HepG2 (cell line): ENCODE data around the gene BFSP1. TPM values are rescaled to one million over a fixed set of nuclear protein-coding genes. Genes with fewer than 3 reads are reported as not detected.

Experiments used
- HOXA3 ChIP-seq: sonication (generic); formaldehyde crosslinking; IDR thresholded peaks from 2 replicates; pipeline ENCODE4 v1.5.0; 2020; ENCODE audit warnings: missing genetic modification reagents
- RNF2 ChIP-seq: fragments of 450-650 bp; conservative IDR thresholded peaks from 2 replicates; pipeline ENCODE4 v1.6.1; 2016; ENCODE audit warnings: low read depth
- TAF1 ChIP-seq: sonication (generic); formaldehyde crosslinking; IDR thresholded peaks from 2 replicates; pipeline ENCODE4 v1.4.0; 2020; ENCODE audit warnings: missing genetic modification reagents
- ZBTB14 ChIP-seq: sonication (generic); formaldehyde crosslinking; IDR thresholded peaks from 2 replicates; pipeline ENCODE4 v1.4.0; 2020; ENCODE audit warnings: missing genetic modification reagents
- ZBTB40 ChIP-seq, 2 experiments: fragments of 450-650 bp in 1 of 2; sonication (generic) in 1 of 2; formaldehyde crosslinking in 1 of 2; IDR thresholded peaks; 2 replicates each; pipeline versions ENCODE4 v1.6.1 to v1.8.0; 2016 to 2022; ENCODE audit warnings: antibody characterized with exemption in 1 of 2, mild to moderate bottlenecking in 1 of 2, missing genetic modification reagents in 1 of 2
- ZNF318 ChIP-seq: sonication (generic); formaldehyde crosslinking; IDR thresholded peaks from 2 replicates; pipeline ENCODE4 v1.4.0; 2020; ENCODE audit warnings: mild to moderate bottlenecking, missing genetic modification reagents
- ZNF580 ChIP-seq: IDR thresholded peaks from 2 replicates; pipeline ENCODE4 v1.6.1; 2016; ENCODE audit warnings: low read depth, borderline replicate concordance
- ZNF598 ChIP-seq: sonication (generic); formaldehyde crosslinking; IDR thresholded peaks from 2 replicates; pipeline ENCODE4 v1.5.1; 2020; ENCODE audit warnings: mild to moderate bottlenecking, missing genetic modification reagents, borderline replicate concordance
- polyA plus RNA-seq, 8 experiments: library from polyadenylated mRNA; depleted of rRNA in 3 of 8; stranded (reverse) in 7 of 8; unstranded in 1 of 8; fragments of >200 nt; fragmentation: Illumina TruSeq in 4 of 8; extraction: Trizol in 4 of 8; gene quantifications; 2 replicates each; pipeline versions ENCODE4 v1.2.1 to v1.2.3, GENCODE V29; 2011 to 2016; ENCODE audit warnings: low read depth in 4 of 8, missing spikeins in 1 of 8, mixed read lengths in 1 of 8; ENCODE audit not compliant: insufficient read depth in 1 of 8
- total RNA-seq, 5 experiments: library from RNA; depleted of rRNA; stranded (reverse); fragments of >200 nt; fragmentation: Illumina TruSeq; extraction: Trizol; gene quantifications; 2 replicates each; pipeline ENCODE4 v1.2.3, GENCODE V29; 2016; ENCODE audit warnings: low read depth in 1 of 5

Gene BFSP1
- total and polyA plus RNA-seq, 2 of the 13 experiments (the other 11 are each of a cell fraction or from before 2014, with no cell fraction given): 0.22 to 0.26 TPM

- TF ChIP-seq ZNF580 (CRISPR knock-in tag): 0 out of 2 replicates have a peak, but pooled peaks have one; percentile 67
- TF ChIP-seq HOXA3 (CRISPR knock-in tag): peak; percentile 55; the same call in 1 of the 2 replicates
- 0 out of 2 replicates have a peak, but pooled peaks have one; percentile 82 for TF ChIP-seq ZNF318
- TF ChIP-seq ZBTB40 (IDR thresholded peaks at IDR 0.05): no peak
- TF ChIP-seq ZBTB40 (CRISPR knock-in tag; IDR thresholded peaks at IDR 0.05): peak; percentile 46; the same call in 1 of the 2 replicates
- peak; percentile 59; the same call in 1 of the 2 replicates for TF ChIP-seq RNF2
- TF ChIP-seq ZBTB14 (CRISPR knock-in tag): 0 out of 2 replicates have a peak, but pooled peaks have one; percentile 61
- peak; percentile 68 for TF ChIP-seq TAF1
- no peak for TF ChIP-seq ZNF598 (CRISPR knock-in tag)
Measured at GRCh38 chr20:17568972-17569521, 37.9 kb upstream of the BFSP1 start (continued).
